ENCODE results near the gene MACO1.

Gene MACO1

DNA sequence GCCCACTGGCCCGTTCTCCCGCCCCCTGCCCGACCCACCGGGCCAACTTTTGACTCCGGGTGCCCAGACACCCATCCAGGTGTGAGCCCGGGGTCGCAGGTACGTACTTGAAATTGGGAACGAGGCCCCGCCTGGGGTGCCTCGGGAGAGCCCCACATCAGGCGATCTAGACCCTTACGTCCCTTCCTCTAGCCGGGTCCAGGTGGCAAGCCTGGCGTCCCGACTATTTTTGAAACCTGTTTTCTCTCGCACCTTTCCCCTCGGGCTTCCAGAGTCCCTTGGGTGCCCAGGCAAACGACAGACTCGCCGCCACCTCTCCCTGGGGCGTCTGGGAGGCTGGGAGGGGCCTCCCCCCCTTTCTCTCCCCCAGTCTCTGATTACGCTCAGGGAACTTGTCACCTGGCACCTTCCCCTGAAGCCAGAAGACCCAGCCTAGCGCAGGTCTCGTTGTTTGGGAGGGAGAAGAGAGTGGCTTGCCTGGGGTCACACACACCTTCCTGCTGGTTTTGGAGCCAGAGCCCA is 113.6 kb downstream of the MACO1 start:
- peak; percentile 26 for DNase-seq

GRCh38 chr1:25544819-25545218 is 114.1 kb downstream of the MACO1 start:
- DNase-seq: no peak

DNA sequence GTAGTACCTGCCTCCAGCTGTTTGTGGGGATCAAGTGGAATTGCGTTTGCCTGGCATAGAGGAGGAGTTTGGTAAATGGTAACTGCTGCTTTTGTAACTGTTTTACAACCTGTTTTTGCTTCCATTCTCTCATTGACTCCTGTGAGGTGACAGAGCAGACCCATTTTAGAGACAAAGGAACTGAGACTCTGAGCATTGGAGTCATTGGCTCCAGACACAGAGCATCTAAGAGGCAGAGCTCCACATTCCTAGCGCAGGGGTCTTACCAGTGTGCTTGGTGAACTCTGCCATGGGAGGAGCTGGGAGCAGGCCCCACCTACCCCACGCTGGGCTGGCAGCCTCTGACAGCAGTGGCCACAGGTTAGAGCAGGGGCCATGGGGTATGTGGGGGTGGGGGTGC is 115.1 kb downstream of the MACO1 start:
- DNase-seq: no peak

- DNase-seq: no peak
These were observed 115.5 kb downstream of the MACO1 start for GRCh38 chr1:25546193-25546592.

DNA sequence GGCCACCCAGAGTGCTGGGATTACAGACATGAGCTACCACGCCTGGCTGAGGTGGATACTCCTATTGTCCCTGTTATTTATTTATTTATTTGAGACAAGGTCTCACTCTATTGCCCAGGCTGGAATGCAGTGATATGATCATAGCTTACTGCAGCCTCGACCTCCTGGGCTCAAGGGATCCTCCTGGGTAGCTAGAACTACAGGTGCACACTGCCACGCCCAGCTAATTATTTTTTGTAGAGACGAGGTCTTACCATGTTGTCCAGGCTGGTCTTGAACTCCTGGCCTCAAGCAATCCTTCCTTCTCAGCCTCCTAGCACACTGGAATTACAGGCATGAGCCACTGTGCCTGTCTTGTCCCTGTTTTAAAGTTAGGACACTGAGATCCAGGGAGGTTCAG is 117.9 kb downstream of the MACO1 start:
- DNase-seq: no peak

DNA sequence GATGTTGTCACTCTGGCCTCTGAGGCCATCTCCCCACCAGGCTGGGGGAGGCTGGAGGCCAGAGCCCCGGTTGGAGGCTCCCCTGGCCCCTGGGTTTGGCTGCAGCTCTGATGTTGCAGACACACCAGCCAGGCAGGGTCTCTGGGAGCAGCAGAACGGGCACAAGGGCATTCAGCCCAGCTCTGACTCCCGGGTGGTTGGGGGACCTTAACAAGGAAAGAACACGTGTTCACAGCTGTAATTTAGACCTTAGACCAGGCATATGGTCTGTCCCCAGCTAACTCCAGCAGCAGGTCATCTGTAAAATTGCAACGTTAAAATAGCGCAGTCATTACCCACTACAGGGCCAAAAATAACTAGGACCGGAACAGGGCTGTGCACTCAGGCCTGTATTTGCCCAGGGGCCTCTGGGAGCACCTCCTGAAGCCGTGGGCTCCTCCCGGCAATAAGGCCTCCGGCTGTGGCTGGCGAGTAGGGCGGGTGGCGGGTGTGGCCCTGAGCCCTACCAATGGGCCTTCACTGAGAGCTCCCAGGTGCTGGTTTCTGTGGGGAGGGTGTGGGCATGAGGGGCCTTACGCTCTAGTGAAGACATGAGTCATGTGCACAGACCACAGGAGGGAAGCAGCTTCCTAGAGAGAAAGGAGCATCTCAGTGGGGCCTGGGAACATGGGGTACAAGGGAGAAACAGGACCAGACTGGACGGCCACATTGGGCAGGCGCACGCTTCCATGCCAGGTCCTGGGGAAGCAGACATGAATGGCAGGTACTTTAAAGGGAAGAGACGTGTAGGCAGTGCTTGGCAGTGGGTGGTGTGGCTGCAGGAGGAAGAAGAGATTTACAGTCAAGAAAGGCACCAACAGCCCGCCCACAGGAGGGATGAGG is 118.8 kb downstream of the MACO1 start:
- no peak for DNase-seq

Measured in NCI-H345 (cell line).